ENCODE measurements around the gene CFAP100.

- TF ChIP-seq CTCF (IDR thresholded peaks at IDR 0.05; ENCODE audit: low read length) (no peak), EZH2 (optimal IDR thresholded peaks at IDR 0.05; ENCODE audit: low read depth, low read length) (no peak), EZH2phosphoT487 (IDR thresholded peaks at IDR 0.05; ENCODE audit: low read length) (no peak)
Observed at GRCh38 chr3:126390201-126390600, 4.5 kb upstream of the CFAP100 start.

Measured in MM.1S (cell line).